HG02798 (cell line): ENCODE data around the gene UGT1A10.

ENCODE experiments used
- ATAC-seq: cut with Tn5 transposase; IDR thresholded peaks from one replicate; pipeline ENCODE4 v1.9.1; 2021; ENCODE audit warnings: mild to moderate bottlenecking; ENCODE audit not compliant: unreplicated experiment, poor library complexity

The UGT1A10 gene

DNA sequence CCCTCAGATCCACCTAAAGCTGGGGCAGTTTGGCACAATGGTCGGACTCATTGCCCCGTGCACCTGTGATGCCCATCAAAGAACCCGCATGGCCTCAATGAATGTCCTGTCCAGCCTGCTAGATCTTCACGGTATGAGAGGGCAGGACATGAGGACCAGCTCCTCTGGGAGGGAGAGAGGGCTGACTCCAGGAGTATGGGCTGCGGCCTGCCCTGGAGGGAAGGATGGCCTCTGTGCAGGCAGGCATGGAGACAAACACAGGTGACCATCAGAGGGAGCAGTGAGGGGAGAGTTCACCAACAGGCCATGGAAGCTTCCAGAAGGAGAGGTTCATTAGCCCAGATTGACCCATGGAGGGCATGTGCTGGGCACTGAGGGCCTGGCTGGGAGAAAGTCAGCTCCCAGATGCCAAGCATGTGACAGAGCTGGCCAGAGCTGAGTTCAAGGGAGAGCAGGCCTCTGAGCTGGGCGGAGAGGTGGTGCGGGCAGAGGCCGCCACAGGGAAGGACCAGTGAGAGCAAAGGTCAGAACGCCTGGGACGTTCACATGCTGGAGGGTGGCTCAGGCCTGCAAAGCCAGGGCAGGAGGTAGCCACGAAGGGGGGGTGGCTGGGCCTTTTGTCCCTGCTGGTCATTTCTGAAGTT lies 181.9 kb downstream of the UGT1A10 start:
- ATAC-seq, result no peak

DNA sequence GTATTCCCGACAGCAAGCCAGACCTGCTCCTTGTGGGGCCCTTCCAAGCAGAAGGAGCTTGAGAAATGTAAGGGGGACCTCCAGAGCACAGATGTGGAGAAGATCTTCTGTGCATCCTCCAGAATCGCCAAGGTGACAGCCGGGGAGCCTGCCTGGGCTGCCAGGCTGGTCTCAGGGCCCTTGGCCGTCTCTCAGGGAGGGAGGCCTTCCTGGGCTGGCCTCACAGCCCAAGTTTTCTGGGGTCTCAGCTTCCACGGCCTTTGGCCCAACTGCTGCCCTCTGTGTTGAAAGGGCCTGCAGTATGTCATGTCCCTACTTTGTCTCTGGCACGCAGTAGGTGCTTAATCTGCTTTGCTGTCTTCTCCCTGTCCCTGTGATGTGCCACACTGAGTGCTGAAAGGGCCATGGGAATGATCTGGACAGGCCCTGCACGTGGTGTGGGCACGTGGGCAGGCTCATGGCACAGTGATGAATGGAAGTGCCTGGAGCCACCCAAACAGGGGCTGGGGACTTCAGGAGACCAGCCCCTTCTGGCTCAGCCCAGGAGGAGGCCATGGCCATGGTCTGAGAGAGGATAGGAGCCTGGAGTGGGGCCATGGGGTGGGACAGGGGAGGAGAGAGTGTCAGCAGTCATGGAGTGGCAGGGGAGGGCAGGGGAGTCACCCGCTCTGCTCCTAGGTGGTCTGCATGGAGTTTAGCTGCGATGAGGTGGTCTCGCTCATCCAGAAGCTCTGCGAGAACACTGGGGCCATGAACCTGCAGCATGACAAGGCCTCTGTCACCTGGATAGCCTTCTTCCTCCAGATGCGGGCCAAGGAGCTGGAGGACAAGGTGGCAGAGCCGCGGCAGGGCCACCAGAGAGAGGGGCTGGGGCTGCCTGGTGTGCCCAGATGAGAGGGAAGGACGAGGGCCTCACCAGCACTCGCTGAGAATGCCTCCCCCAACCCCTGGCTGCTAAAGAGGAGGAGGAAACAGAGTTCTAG lies 182.7 kb downstream of the UGT1A10 start:
- ATAC-seq, result no peak

DNA sequence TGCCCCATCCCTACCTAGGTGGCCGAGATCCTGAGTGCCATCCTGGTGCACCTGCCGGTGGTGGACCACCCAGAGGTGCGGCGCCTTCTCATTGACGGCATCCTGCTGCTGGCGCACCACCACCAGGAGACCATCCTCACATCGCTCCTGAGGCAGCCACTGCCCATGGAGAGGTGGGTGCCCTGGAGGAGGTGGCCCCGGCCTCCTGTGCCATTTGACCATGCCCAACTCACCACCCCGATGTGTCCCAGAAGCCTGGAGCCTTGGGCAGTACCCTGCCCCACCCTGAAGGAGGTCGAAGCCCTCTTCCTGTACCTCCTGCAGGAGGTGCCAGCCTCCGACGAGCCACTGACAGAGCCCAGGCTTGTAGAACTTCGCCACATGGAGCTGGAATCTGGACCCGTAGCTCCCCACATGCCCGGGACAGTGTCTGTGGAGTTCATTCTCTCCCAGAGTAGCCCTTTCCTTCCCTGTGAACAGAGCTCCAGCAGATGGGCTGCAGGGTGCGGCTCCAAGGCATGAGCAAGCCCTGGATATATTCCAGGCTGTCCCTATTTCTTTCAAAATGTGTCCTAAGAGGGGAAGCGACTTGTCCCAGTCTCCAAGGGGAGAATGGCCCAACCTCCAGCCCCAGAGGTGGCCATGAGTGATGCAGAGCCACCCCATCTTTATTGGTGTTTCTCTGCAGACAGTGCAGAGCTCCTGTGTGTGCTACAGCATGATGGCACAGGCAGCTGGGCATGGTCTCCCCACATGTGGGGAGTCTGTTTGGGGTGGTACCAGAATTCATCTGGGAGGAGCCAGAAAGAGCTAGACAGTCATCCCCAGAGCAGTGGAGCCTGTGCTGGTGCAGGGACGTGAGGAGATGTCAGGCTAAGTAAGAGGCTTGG lies 183.9 kb downstream of the UGT1A10 start:
- no peak for ATAC-seq

DNA sequence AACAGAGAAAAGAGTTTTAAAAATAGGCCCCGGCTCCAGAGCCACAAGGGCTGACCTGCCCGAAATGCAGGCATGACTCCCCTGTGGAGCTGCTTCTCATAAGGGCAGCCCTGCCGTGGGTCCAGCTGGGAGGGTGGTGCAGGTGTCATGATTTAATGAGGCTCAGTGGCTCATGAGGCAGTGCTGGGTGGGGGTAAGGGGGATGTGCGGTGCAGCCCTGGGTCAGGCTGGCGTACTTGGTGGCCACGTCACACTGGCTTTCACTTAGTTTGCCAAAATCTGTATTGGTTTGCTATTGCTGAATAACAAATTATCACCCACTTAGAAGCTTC lies 184.5 kb downstream of the UGT1A10 start:
- no peak for ATAC-seq

DNA sequence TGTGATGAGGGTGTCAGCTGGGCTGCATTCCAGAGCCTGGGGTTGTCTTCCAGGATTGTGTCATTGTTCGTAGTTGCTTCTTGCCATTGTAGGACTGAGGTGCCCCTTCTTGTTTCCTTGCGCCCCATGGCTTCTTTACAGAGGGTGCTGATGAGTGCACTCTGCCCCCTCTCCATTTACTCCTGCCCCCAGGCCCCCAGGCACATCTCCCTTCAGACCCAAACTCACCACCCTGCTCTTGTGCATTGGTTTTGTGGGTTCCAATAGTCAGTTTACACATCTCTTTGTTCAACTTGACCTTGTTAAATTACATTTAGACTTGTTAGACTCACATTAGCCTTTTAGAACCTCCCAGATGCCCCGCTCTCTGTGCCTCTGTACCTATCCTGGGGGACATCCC lies 184.9 kb downstream of the UGT1A10 start:
- ATAC-seq, result no peak

DNA sequence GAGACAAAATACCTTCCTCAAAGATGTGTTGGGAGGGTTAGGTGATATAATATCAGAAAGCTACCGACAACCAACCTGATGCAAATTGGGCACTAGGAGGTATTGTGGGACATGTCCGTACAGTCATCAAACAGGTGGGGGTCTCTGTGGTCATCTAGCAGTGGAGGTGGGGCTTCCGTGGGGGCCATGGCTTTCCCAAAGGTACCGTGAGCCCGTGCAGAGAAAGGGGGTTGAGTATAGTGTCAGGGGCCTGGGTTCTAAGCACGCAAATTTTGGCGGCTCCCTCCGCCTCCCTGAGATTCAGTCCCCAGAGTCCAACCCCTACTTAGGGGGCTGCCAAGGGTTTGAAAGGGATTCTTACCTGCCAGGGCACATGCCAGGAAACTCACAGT lies 185.5 kb downstream of the UGT1A10 start:
- no peak for ATAC-seq

DNA sequence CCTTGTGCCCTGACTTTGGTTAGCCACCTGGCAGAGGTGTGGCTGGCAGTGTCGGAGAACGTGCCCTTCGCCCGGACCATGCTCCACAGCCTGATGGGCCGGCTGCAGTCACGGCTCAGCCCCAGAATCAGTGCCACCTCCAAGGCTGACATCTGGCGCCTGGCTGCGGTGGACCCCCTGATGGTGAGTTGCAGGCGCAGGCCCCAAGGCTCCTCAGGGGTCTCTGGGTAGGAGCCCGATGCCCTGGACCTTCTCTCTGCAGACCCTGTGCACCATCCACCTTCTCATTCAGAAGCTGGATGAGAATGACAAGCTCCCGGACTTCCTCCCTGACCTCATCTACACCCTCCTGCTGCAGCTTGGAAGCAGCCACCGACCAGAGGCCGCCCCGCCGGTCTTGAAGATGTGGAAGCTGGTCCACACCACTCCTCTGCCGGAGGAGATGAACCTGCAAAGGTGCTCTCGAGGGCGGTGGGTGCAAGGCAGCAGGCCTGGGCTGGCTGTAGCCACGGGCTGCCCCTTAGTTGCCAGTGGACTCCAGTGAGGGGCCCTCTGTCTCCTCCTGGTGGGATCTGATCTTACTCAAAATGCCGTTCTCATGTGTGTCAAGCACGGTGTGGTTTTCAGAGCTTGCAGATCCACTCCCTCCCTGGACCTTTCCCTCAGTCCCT lies 186.0 kb downstream of the UGT1A10 start:
- no peak for ATAC-seq
